ENCODE measurements around the gene TMEM138. TPM values are rescaled to one million over a fixed set of nuclear protein-coding genes. Genes with fewer than 3 reads are reported as not detected.

TMEM138 gene
- 11.2 and 16.7 TPM in 2 replicates for total RNA-seq

DNA sequence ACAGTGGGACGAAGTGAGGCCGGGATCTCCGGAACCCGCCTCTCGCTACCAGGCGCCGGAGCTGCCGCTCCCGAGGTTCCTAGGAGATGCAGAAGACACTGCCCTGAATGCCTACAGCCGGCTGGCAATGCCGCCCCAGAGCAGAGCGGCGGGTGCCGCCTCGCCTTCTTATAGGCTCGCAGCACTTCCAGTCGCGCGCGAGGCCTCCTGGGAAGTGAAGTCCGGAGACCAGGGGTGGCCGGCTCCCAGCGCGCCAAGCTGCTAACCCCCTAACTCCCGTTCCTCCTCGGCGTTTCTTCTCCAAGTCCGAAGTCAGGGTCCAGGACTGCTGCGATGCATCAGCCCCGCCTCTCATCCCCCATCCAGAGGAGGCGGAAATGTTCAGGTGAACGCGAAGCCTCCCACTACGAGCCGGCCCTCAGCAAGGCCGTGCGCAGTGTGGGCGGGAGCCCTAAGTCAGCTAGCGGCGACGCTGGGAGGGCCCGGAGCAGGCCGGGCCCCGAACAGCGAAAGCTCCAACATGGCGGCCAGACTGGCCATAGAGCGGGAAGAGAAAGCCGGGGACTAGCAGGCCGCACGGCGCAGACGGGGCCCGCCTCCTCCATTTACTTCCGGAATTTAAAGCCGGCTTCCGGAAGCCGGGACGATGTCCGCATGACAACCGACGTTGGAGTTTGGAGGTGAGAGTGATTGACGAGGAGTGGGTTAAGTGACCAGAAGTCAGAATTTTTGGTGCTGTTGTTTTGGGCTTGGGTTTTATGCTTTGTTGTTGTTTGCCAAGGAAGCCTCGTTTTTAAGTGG is at the start of gene TMEM138, which contains the start of gene CYB561A3:
Gene TMEM138, plus strand, starts transcription at position 634 of the 801 bp plus-strand sequence. CDS start 2,017 bp downstream, outside the sequence.
Gene CYB561A3, minus strand, starts transcription at position 142 of the 801 bp plus-strand sequence. CDS start 5,169 bp downstream, outside the sequence.

DNA sequence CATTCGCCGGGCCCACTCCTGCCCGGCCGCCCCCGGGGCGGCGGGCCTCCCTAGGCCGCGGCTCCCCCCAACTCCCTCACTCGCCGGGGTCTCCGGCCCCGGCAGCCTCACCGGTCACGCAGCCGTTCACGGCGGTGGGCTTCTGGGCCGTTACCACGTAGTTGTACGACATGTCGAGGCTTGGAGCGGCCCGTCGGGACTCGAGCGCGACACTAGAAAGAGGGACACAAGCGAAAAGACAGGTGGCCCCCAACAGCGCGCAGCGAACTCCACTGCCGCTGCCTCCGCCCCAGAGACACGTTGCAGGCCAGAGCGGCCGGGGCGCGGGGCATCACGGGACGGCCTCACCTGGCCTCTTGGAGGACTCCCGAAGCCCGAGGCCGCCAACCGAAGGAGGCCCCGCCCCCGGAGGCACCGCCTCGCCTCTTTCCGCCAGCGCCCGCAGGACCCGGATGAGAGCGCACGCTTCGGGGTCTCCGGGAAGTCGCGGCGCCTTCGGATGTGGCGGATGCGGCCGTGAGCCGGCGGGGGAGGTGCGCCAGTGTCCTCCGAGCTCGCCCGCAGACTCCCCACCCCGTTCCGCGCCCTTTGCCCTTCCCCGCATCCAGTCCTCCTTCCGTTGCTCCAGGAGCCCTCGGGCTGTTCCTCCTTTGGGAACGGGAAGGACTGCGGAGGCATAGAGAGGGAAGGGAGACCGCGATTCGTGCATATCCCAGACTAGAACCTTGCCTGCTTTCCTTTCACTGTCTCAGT is 29.2 kb upstream of the TMEM138 start, which contains the start of the genes DDB1 and TKFC:
Gene DDB1, minus strand, starts transcription at position 309 of the 753 bp plus-strand sequence. Its CDS starts 137 bp downstream, at position 172.
Gene TKFC, plus strand, starts transcription at position 432 of the 753 bp plus-strand sequence. CDS start 1,501 bp downstream, outside the sequence.

Other genes starting within 250 kb of the TMEM138 start
- gene VPS37C, start 200.9 kb upstream of the TMEM138 start, total RNA-seq = 5.4 and 5.8 TPM in 2 replicates
- gene PGA3, start 158.9 kb upstream of the TMEM138 start, total RNA-seq = 1.6 and 3.9 TPM in 2 replicates
- 0.32 and 2.1 TPM in 2 replicates for gene PGA4, start 140.0 kb upstream of the TMEM138 start, total RNA-seq
- gene PGA5, start 121.2 kb upstream of the TMEM138 start, total RNA-seq = 0.32 and 2.1 TPM in 2 replicates
- gene VWCE, start 67.1 kb upstream of the TMEM138 start, total RNA-seq = 3.6 and 14.9 TPM in 2 replicates
- 338 and 459 TPM in 2 replicates for gene DDB1, start 29.3 kb upstream of the TMEM138 start, total RNA-seq
- 20.1 and 20.5 TPM in 2 replicates for gene TKFC, start 29.1 kb upstream of the TMEM138 start, total RNA-seq
- gene CYB561A3, start 492 bp upstream of the TMEM138 start, total RNA-seq = 47.0 and 86.6 TPM in 2 replicates
- 6.6 and 11.4 TPM in 2 replicates for gene TMEM216, start 30.2 kb downstream of the TMEM138 start, total RNA-seq
- 9.1 and 12.2 TPM in 2 replicates for gene CPSF7, start 67.6 kb downstream of the TMEM138 start, total RNA-seq
- 33.8 and 42.6 TPM in 2 replicates for gene SDHAF2, start 67.8 kb downstream of the TMEM138 start, total RNA-seq
- gene LRRC10B, start 146.4 kb downstream of the TMEM138 start, total RNA-seq = not detected in 2 replicates
- gene SYT7, start 218.7 kb downstream of the TMEM138 start, total RNA-seq = 5.5 and 22.7 TPM in 2 replicates